Measurements from ENCODE around the gene AMOTL2.

GRCh38 chr3:134340982-134341365 lies 33.3 kb downstream of the AMOTL2 start:
- TF ChIP-seq CTCF (IDR thresholded peaks at IDR 0.05; ENCODE audit: borderline replicate concordance, extremely low read depth, low read length, poor library complexity, severe bottlenecking) = no peak
- TF ChIP-seq EZH2 (IDR thresholded peaks at IDR 0.05; ENCODE audit: borderline replicate concordance, low read depth, low read length, severe bottlenecking) = no peak
